Skeletal muscle satellite cell (primary cell): Measurements from ENCODE around the gene DIDO1.

Experiments used
- H3K27me3 ChIP-seq: 2 replicates; pipeline ENCODE4 v1.7.0; 2013; ENCODE audit warnings: low read length; ENCODE audit not compliant: control insufficient read depth, insufficient read depth
- H3K36me3 ChIP-seq: 2 replicates; pipeline ENCODE4 v1.7.0; 2013; ENCODE audit warnings: mild to moderate bottlenecking, control low read depth, low read length; ENCODE audit not compliant: insufficient read depth
- H3K4me1 ChIP-seq: 2 replicates; pipeline ENCODE4 v1.7.0; 2013; ENCODE audit warnings: low read length; ENCODE audit not compliant: control insufficient read depth, insufficient read depth
- H3K4me2 ChIP-seq: 2 replicates; pipeline ENCODE4 v1.7.0; 2013; ENCODE audit warnings: mild to moderate bottlenecking, low read length
- H3K4me3 ChIP-seq: 2 replicates; pipeline ENCODE4 v1.7.0; 2013; ENCODE audit warnings: low read length
- H3K9ac ChIP-seq: 2 replicates; pipeline ENCODE4 v1.7.0; 2013; ENCODE audit warnings: mild to moderate bottlenecking, low read depth, low read length, moderate library complexity
- H3K9me3 ChIP-seq: replicated peaks from 2 replicates; pipeline ENCODE4 v1.7.0; 2013; ENCODE audit warnings: mild to moderate bottlenecking, control low read depth, low read length

The DIDO1 gene

GRCh38 chr20:62944746-62945145, 18.4 kb upstream of the DIDO1 start:
- Histone ChIP-seq H3K4me1 (peaks cover 2% of the 10 kb centered on the region), H3K36me3 (peaks cover 68% of the 10 kb centered on the region), H3K4me2 (no peak overlapping the region), H3K4me3 (no peak overlapping the region), H3K9me3 (no peaks in the 10 kb centered on the region), H3K9ac (no peak overlapping the region), H3K27me3 (no peaks in the 10 kb centered on the region)

- Histone ChIP-seq H3K9ac (no peak overlapping the region), H3K36me3 (peaks cover 63% of the 10 kb centered on the region), H3K27me3 (no peaks in the 10 kb centered on the region), H3K4me1 (peaks cover 8% of the 10 kb centered on the region), H3K4me2 (no peak overlapping the region), H3K4me3 (no peak overlapping the region), H3K9me3 (no peaks in the 10 kb centered on the region)
Measured at GRCh38 chr20:62944184-62944583, 17.9 kb upstream of the DIDO1 start.

GRCh38 chr20:62943396-62943795, 17.1 kb upstream of the DIDO1 start:
- no peak overlapping the region for H3K4me2 ChIP-seq
- no peak overlapping the region for H3K9ac ChIP-seq
- H3K4me1 ChIP-seq, result peaks cover 12% of the 10 kb centered on the region
- peaks cover 55% of the 10 kb centered on the region for H3K36me3 ChIP-seq
- H3K27me3 ChIP-seq, result no peaks in the 10 kb centered on the region
- no peak overlapping the region for H3K4me3 ChIP-seq
- no peaks in the 10 kb centered on the region for H3K9me3 ChIP-seq

GRCh38 chr20:62942456-62942855, 16.2 kb upstream of the DIDO1 start:
- Histone ChIP-seq H3K4me3 (no peak overlapping the region), H3K9me3 (no peaks in the 10 kb centered on the region), H3K36me3 (peaks cover 46% of the 10 kb centered on the region), H3K4me2 (no peak overlapping the region), H3K9ac (no peak overlapping the region), H3K27me3 (no peaks in the 10 kb centered on the region), H3K4me1 (peaks cover 12% of the 10 kb centered on the region)

- H3K27me3 ChIP-seq, result no peaks in the 10 kb centered on the region
- H3K4me1 ChIP-seq, result peaks cover 12% of the 10 kb centered on the region
- H3K4me2 ChIP-seq, result no peak overlapping the region
- H3K9ac ChIP-seq, result no peak overlapping the region
- H3K4me3 ChIP-seq, result no peak overlapping the region
- H3K36me3 ChIP-seq, result peaks cover 40% of the 10 kb centered on the region
- no peaks in the 10 kb centered on the region for H3K9me3 ChIP-seq
Measured at GRCh38 chr20:62941792-62942191, 15.5 kb upstream of the DIDO1 start.

- H3K4me3 ChIP-seq, result no peak overlapping the region
- H3K36me3 ChIP-seq, result peaks cover 32% of the 10 kb centered on the region
- H3K9ac ChIP-seq, result no peak overlapping the region
- peaks cover 17% of the 10 kb centered on the region for H3K4me1 ChIP-seq
- H3K27me3 ChIP-seq, result no peaks in the 10 kb centered on the region
- no peak overlapping the region for H3K4me2 ChIP-seq
- no peaks in the 10 kb centered on the region for H3K9me3 ChIP-seq
Measured at GRCh38 chr20:62940875-62941274, 14.6 kb upstream of the DIDO1 start.

- H3K4me1 ChIP-seq, result peaks cover 19% of the 10 kb centered on the region
Measured at GRCh38 chr20:62938105-62938888, 12.0 kb upstream of the DIDO1 start, which contains the start of gene GID8. Gene GID8 (plus strand): TSS chr20:62938147. CDS start chr20:62941503, 3,356 bp downstream.

GRCh38 chr20:62937268-62938104, 11.2 kb upstream of the DIDO1 start:
- Histone ChIP-seq H3K9me3 (no peaks in the 10 kb centered on the region), H3K27me3 (no peaks in the 10 kb centered on the region), H3K4me2 (peak overlapping the region; percentile 81), H3K9ac (peak overlapping the region; percentile 99), H3K4me1 (peaks cover 19% of the 10 kb centered on the region), H3K36me3 (peaks cover 23% of the 10 kb centered on the region), H3K4me3 (peak overlapping the region; percentile 94)

More at GRCh38 chr20:62938105-62938888, 12.0 kb upstream of the DIDO1 start, which contains the start of gene GID8:
- H3K4me3 ChIP-seq, result peak within 1 kb of the TSS; percentile 94
- H3K4me2 ChIP-seq, result peak within 1 kb of the TSS; percentile 88
- no peaks in the 10 kb centered on the region for H3K9me3 ChIP-seq
- H3K27me3 ChIP-seq, result no peaks in the 10 kb centered on the region
- H3K9ac ChIP-seq, result peak within 1 kb of the TSS; percentile 99
- H3K36me3 ChIP-seq, result peaks cover 27% of the 10 kb centered on the region

GRCh38 chr20:62935968-62936585, 9.8 kb upstream of the DIDO1 start:
- Histone ChIP-seq H3K36me3 (peaks cover 19% of the 10 kb centered on the region), H3K27me3 (no peaks in the 10 kb centered on the region), H3K4me3 (peak overlapping the region; percentile 82), H3K9ac (no peak overlapping the region), H3K4me1 (peaks cover 19% of the 10 kb centered on the region), H3K4me2 (peak overlapping the region; percentile 81), H3K9me3 (no peaks in the 10 kb centered on the region)

GRCh38 chr20:62935204-62935967, 9.1 kb upstream of the DIDO1 start:
- Histone ChIP-seq H3K9me3 (no peaks in the 10 kb centered on the region), H3K27me3 (no peaks in the 10 kb centered on the region), H3K9ac (no peak overlapping the region), H3K4me2 (peak overlapping the region; percentile 81), H3K4me3 (no peak overlapping the region), H3K36me3 (peaks cover 19% of the 10 kb centered on the region), H3K4me1 (peaks cover 19% of the 10 kb centered on the region)

GRCh38 chr20:62933966-62934365, 7.7 kb upstream of the DIDO1 start:
- no peaks in the 10 kb centered on the region for H3K27me3 ChIP-seq
- no peak overlapping the region for H3K4me3 ChIP-seq
- H3K9me3 ChIP-seq, result no peaks in the 10 kb centered on the region
- peaks cover 19% of the 10 kb centered on the region for H3K36me3 ChIP-seq
- no peak overlapping the region for H3K9ac ChIP-seq
- no peak overlapping the region for H3K4me2 ChIP-seq
- H3K4me1 ChIP-seq, result peaks cover 11% of the 10 kb centered on the region
